Mesodermal cell (in vitro differentiated cells): ENCODE data around the gene RCE1.

Source experiments
- H3K27ac ChIP-seq: 2 replicates; pipeline ENCODE4 v1.7.0; 2013; ENCODE audit warnings: mild to moderate bottlenecking, low read depth, low read length, moderate library complexity; ENCODE audit not compliant: severe bottlenecking
- H3K36me3 ChIP-seq: 2 replicates; pipeline ENCODE4 v1.7.1; 2013; ENCODE audit warnings: mild to moderate bottlenecking, low read length, moderate library complexity; ENCODE audit not compliant: control insufficient read depth, insufficient read depth
- H3K4me1 ChIP-seq: one replicate; pipeline ENCODE4 v1.7.1; 2013; ENCODE audit warnings: mild to moderate bottlenecking, low read length; ENCODE audit not compliant: insufficient read depth, control insufficient read depth, poor library complexity, severe bottlenecking
- H3K4me3 ChIP-seq: 2 replicates; pipeline ENCODE4 v1.7.0; 2013; ENCODE audit warnings: low read length, control low read depth, mild to moderate bottlenecking; ENCODE audit not compliant: insufficient read depth, poor library complexity, severe bottlenecking; ENCODE audit errors: extremely low read depth
- H3K9me3 ChIP-seq: 2 replicates; pipeline ENCODE4 v1.7.1; 2013; ENCODE audit warnings: mild to moderate bottlenecking, low read length, moderate library complexity; ENCODE audit not compliant: control insufficient read depth
- WGBS, 2 experiments: methylation state at CpG; one replicate each; pipeline ENCODE4 v1.1.5; 2013; ENCODE audit warnings: missing lambda C conversion rate in 2 of 2; ENCODE audit not compliant: insufficient coverage in 2 of 2; 5-methylcytosine and 5-hydroxymethylcytosine counted together

The RCE1 gene

DNA sequence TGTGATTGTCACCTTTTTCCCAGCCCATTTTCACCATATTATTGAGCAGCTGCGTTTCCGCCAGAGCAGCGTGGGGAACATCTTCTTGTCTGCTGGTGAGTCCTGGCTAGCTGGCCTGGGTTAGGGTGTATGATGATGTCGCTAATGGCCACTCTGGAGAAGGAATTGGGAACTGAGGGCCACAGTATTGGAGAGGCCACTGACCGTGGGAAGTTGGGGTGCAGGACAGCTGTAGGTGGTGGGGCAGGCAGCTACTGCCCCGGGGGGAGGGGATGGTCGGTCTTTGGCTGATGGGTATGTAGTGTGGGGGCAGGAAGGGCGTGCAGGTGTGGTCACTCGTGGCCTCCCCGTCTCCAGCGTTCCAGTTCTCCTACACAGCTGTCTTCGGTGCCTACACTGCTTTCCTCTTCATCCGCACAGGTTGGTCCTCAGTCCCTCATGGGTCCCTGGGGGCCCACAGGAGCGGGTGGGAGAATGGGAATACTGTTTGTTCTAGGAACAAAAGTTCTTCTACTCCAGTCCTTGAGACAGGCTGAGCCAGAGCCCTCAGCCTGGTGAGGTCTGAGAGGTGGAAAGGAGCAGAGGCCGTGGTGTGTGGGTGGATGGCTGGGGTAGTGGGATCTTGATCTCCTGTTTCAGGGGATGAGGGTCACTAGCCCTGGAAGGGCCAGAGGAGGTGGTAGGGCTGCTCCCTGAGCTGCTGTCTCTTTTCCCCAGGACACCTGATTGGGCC is 2.1 kb downstream of the RCE1 start:
- H3K36me3 ChIP-seq: peaks cover 46% of the 10 kb centered on the region
- no peak overlapping the region for H3K27ac ChIP-seq
- H3K9me3 ChIP-seq: no peaks in the 10 kb centered on the region
- no peak overlapping the region for H3K4me3 ChIP-seq
- WGBS, 2 experiments: 95 to 97% methylated on average over 10 to 13 of the region's 15 CpGs
- H3K4me1 ChIP-seq: peaks cover 15% of the 10 kb centered on the region

DNA sequence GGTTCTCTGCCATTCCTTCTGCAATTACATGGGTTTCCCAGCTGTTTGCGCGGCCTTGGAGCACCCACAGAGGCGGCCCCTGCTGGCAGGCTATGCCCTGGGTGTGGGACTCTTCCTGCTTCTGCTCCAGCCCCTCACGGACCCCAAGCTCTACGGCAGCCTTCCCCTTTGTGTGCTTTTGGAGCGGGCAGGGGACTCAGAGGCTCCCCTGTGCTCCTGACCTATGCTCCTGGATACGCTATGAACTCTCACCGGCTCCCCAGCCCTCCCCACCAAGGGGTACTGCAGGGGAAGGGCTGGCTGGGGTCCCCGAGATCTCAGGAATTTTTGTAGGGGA is 2.6 kb downstream of the RCE1 start:
- Histone ChIP-seq H3K36me3 (peaks cover 41% of the 10 kb centered on the region), H3K4me1 (peaks cover 15% of the 10 kb centered on the region), H3K4me3 (no peak overlapping the region), H3K9me3 (no peaks in the 10 kb centered on the region), H3K27ac (no peak overlapping the region)
- 88 to 91% methylated on average over 6 of the region's 9 CpGs for WGBS, 2 experiments

DNA sequence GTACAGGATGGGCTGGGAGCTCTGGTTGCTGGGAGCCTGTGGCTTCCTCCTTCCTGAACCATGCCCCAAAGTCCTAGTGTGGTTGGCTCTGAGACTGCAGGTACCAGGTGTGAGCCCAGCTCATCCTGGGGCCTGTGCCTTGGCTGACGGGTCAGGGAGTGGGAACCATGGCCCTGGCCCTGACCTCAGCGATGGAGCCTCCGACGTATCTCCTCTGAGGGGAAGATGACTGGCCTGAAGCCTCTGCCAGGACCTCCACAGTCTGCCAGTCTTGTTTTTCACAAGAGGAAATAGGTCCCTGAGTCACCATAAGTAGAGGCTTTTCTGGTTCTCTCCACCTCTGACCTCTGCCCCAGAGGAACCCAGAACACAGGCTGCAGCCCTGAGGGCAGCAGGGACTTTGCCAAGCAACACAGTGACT is 3.4 kb downstream of the RCE1 start:
- 95 to 96% methylated on average over 4 of the region's 4 CpGs for WGBS, 2 experiments
- Histone ChIP-seq H3K9me3 (no peaks in the 10 kb centered on the region), H3K36me3 (peaks cover 35% of the 10 kb centered on the region), H3K27ac (no peak overlapping the region), H3K4me1 (peaks cover 15% of the 10 kb centered on the region), H3K4me3 (no peak overlapping the region)

DNA sequence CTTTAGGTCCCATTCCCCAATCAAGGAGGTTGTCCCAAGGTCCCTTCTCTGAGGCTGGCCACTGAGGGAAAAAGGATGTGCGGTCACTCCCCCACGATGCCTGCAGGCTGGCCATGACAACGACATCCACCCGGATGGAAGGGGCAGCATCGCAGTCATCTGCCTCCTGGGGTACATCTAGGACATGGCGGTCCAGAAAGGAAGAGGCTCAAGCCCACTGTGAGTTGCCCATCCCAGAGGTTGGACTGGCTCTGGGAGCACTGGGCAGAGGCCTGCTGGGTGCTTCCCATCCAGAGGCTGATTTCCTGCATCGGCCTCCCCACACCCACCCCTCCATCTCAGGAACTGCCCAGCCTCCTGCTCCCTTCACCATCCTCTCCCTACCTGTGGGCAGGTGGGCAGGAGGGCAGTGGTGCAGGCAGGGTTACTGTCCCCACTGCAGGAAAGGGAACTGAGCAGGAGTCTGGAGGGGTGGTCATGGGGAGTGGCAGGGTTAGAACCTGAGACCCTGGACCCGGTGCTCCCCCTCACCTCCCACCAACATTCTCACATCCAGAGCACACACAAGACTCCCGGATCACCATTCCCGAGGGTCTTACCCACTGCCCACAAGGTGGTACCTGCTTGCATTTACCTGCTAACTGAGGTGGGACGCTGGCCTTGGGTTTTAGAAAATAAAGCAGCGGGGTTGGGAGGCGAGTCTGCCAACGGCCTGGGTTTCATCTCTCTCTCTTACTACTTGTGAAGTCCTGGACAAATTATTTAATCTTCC is 4.4 kb downstream of the RCE1 start:
- H3K9me3 ChIP-seq: no peaks in the 10 kb centered on the region
- no peak overlapping the region for H3K4me3 ChIP-seq
- peaks cover 9% of the 10 kb centered on the region for H3K4me1 ChIP-seq
- no peak overlapping the region for H3K27ac ChIP-seq
- 89 to 95% methylated on average over 12 of the region's 14 CpGs for WGBS, 2 experiments
- H3K36me3 ChIP-seq: peaks cover 33% of the 10 kb centered on the region

DNA sequence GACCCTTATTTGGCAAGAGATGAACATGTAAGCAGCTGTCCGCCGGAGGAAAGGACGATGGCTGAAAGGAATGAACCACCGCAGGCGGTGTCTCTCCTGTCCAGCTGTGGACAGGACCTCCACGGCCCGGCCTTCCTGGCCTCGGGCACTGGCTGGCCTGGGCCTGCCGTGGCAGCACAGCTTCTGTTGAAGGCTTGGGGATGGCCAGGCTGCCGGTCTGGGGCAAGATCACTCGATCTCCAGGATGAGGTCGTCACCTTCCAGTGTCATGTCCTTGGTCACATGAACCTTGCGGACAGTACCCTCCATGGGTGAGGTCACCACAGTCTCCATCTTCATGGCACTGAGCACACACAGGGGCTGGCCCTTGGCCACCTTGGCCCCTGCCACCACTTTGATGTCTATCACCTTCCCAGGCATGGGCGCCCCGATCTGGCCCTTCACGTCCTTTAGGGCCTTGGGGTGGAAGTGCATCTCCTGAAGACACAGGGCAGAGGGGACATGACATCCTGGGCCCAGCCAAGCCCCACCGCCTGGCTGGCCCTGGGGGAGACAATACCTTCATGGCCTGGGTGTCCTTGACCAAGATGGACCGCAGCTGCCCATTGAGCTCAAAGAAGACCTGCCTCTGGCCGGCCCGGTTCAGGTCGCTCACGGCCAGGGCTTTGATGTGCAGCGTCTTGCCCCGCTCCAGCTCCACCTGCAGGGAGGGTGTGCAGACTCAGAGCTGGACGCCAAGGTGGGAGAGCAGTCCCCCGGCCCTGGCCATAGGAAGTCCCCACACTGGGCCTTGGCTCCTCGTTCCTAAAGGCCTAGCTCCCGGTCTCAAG is 5.6 kb downstream of the RCE1 start:
- 94 to 95% methylated on average over 25 to 28 of the region's 28 CpGs for WGBS, 2 experiments
- Histone ChIP-seq H3K9me3 (no peaks in the 10 kb centered on the region), H3K4me3 (no peak overlapping the region), H3K27ac (no peak overlapping the region), H3K4me1 (peaks cover 9% of the 10 kb centered on the region), H3K36me3 (peaks cover 33% of the 10 kb centered on the region)

DNA sequence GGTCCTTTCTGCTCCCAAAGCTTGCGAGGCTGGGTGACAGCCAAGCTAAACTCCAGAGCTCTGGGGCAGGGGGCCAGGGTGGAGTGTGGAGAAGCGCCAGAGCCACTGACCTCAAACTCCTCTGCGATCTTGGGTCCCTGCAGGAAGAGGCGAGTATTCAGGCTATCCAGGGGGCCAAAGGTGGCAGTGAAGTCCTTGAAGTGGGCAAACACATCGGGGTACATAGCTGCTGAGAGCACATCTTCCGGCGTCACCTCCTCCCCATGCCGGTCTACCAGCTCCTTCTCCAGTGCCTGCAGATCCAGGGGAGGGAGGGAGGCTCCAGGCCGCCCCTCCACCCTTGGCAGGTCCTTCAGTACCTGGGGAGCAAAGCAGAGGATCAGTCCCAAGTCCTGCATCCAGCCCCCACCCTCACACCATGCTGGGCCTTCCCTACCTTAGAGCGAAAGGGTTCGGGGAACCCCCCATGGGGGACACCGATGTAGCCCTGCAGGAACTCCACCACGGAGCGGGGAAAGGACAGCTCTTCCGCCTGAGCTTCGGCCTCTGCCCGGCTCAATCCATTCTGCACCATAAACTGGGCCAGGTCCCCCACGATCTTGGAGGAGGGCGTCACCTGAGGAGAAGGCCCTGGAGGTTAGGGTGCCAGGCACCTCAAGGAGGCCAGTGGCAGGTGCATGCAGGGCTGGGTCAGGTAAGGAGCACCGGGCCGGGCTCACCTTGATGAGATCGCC is 6.4 kb downstream of the RCE1 start:
- H3K4me3 ChIP-seq: no peak overlapping the region
- H3K36me3 ChIP-seq: peaks cover 31% of the 10 kb centered on the region
- peaks cover 5% of the 10 kb centered on the region for H3K4me1 ChIP-seq
- H3K27ac ChIP-seq: no peak overlapping the region
- WGBS, 2 experiments: 94 to 97% methylated on average over 16 to 18 of the region's 22 CpGs
- H3K9me3 ChIP-seq: no peaks in the 10 kb centered on the region

DNA sequence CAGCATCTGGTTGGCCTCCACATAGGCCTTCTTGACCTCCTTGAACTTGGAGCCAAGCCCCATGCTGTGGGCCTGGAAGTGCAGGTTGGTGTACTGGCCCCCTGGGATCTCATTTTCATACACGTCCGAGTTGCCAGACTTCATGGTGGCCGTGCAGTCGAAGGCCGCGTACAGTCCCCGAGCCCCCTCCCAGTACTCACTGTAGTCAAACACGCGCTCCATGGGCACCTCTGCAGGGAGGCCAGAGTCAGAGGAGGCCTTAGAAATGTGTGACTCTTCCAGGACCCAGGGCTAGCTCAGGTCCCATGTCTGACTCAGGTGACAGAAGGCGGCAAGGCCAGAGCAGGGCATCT is 7.0 kb downstream of the RCE1 start:
- no peak overlapping the region for H3K4me3 ChIP-seq
- H3K27ac ChIP-seq: no peak overlapping the region
- H3K4me1 ChIP-seq: no peaks in the 10 kb centered on the region
- 92 to 99% methylated on average over 10 of the region's 10 CpGs for WGBS, 2 experiments
- peaks cover 25% of the 10 kb centered on the region for H3K36me3 ChIP-seq
- no peaks in the 10 kb centered on the region for H3K9me3 ChIP-seq

DNA sequence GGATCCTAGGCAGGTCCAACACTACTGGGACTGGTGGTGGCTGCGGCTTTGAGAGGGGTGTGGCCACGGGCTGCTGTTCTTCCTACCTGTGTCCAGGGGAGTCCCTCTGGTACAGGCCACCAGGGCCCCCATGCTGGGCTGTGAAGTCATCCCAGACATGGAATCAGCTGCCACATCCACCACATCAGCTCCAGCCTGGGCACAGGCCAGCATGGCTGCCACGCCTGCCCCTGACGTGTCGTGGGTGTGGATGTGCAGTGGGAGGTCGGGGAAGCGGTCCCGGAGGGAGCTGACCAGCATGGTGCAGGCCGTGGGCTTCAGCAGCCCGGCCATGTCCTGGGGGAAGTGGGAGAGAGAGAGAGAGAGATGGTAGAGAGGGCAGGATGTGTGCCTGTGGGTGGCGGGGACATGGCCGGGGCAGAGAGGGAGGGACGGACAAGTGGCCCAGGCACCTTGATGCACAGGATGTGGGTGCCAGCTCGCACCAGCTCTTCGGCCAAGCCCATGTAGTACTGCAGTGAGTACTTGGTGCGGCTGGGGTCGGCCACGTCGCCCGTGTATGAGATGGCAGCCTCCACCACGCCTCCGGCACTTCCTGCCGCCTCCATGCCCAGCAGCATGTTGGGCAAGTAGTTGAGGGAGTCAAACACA is 7.5 kb downstream of the RCE1 start:
- no peak overlapping the region for H3K27ac ChIP-seq
- 94 to 95% methylated on average over 16 to 23 of the region's 23 CpGs for WGBS, 2 experiments

DNA sequence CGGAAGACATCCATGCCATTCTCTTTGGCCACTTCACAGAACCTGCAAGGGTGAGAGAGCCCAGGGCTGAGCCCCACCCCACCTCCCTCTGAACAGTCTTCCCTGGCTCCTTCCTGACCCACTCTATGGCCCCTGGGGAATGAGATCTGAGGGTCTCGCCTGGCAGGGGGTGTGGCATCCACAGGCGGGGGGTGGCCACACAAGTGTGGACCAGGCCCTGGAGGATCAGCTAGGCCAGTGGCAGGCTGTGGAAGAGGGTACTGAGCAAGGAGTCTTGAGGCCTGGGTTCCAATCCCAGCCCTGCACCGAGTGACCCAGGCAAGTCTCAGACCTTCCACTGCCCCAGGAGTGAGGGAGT is 8.0 kb downstream of the RCE1 start:
- H3K36me3 ChIP-seq: peaks cover 15% of the 10 kb centered on the region
- H3K27ac ChIP-seq: no peak overlapping the region
- H3K9me3 ChIP-seq: no peaks in the 10 kb centered on the region
- H3K4me3 ChIP-seq: no peak overlapping the region
- no peaks in the 10 kb centered on the region for H3K4me1 ChIP-seq
- 88 to 94% methylated on average over 2 to 4 of the region's 4 CpGs for WGBS, 2 experiments

More for the DNA sequence above, 7.5 kb downstream of the RCE1 start:
- H3K4me3 ChIP-seq: no peak overlapping the region
- peaks cover 20% of the 10 kb centered on the region for H3K36me3 ChIP-seq
- H3K4me1 ChIP-seq: no peaks in the 10 kb centered on the region
- no peaks in the 10 kb centered on the region for H3K9me3 ChIP-seq
